Middle frontal gyrus (tissue), 1 donor: ENCODE measurements around the gene DUSP15.
"Not testable (repeated sequence)": the region's sequence is repeated elsewhere in the genome, so short reads cannot be mapped to it uniquely, and the experiment has no call there.

Experiments used
- DNase-seq: peaks from one replicate; pipeline ENCODE4 v3.0.0-alpha.2; 2015; ENCODE audit warnings: low spot score; ENCODE audit errors: extremely low spot score

Gene DUSP15

DNA sequence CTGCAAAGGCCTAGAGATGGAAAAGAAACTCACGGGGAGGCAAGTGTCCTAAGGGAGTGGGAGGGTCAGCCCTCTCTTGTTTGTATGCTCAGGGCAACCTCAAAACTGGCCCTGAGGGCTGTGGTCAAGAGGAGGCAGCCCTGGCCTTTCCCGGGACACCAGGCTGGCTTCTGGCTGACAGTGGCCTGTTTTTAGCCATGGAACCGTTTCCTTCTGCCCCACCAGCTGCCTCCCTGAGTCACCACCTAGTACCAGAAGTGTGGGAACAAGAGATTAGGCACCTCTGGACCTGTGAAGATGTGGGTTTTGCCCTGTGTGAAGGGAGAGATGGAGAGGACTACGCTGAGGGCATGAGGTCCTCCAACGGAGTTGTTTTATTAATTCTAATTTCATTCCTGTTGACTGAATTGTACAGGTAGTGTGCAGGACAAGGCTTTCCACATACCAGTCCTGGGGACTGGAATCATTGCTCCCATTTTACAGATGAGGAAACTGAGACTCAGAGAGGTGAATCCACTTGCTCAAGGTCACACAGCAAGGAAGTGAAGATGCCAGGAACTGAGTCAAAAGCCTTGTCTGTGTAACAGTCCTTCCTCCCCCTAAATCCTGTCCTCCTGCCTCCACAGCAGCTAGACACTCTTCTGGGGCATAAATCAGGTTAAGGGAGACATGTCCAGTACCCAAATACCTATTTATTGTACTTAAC, 30.4 kb downstream of the DUSP15 start:
- no peak for DNase-seq

GRCh38 chr20:31838646-31839292, 31.6 kb downstream of the DUSP15 start:
- DNase-seq, result no peak

- no peak for DNase-seq
Observed at GRCh38 chr20:31837896-31838397, 32.4 kb downstream of the DUSP15 start.

- DNase-seq, result no peak
Observed at GRCh38 chr20:31836853-31837608, 33.3 kb downstream of the DUSP15 start.

DNA sequence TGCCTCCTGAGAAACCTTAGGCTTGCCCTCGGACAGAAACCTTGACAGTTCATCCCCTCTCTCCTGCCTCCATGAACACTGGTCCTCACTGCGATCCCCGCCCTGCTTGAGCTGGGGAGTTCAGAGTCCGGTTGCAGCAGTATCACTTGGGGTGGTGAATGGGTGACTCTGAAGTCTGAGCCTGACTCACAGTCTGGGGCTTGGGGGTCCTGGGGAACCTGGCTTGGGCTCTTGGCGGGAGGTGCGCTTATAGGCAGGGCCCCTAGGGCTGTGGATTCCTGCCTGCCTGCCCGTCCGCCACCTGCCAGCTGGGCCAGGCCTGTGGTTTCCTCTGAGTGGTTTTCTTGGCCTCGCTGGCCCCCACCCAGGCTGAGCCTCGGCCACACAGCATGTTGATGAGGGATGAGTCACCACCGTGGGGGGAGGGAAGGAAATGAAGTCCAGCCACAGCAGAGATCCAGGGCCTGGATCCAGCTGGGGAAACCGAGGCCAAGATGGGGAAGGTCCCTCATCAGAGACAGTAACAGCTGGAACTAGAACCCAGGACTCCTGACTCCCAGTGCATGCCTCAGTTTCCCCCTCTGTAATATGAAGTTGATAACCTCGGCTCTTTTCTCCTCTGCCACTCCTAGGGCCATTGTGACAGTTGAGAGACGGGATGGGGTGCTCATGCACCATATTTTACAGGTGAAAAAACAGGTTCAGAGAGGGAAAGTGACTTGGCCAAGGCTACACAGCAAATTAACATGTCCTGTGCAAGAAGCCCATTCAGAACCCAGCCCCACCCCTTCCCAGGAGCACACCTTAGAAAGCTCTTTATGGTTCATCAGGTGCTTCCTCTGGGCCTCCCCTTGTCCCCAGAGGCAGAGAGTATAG, 34.1 kb downstream of the DUSP15 start:
- DNase-seq, result no peak

- DNase-seq, result no peak
Observed at GRCh38 chr20:31835554-31835953, 34.8 kb downstream of the DUSP15 start.

GRCh38 chr20:31833931-31834521, 36.3 kb downstream of the DUSP15 start:
- DNase-seq, result no peak

GRCh38 chr20:31833130-31833930, 37.0 kb downstream of the DUSP15 start:
- DNase-seq, result no peak

DNA sequence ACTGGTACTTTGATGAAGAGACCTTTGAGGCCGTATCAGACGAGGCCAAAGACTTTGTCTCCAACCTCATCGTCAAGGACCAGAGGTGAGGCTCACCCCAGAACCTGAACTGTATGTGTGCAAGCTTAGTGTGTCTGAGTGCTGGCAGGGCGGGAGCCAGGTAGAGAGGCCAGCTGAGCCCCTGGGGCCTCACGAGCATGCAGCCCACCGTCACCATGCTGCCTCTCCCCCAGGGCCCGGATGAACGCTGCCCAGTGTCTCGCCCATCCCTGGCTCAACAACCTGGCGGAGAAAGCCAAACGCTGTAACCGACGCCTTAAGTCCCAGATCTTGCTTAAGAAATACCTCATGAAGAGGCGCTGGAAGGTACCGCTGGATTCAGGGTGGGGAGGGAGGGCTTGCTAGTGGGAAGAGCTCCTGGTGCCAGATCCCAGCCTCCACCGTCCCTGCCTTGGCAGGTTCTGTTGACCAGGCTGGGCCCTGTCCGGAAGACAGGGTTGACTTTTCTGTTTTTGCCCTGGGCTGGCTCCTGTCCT, 38.5 kb downstream of the DUSP15 start:
- DNase-seq, result no peak

- no peak for DNase-seq
Observed at GRCh38 chr20:31831211-31831610, 39.1 kb downstream of the DUSP15 start.

DNA sequence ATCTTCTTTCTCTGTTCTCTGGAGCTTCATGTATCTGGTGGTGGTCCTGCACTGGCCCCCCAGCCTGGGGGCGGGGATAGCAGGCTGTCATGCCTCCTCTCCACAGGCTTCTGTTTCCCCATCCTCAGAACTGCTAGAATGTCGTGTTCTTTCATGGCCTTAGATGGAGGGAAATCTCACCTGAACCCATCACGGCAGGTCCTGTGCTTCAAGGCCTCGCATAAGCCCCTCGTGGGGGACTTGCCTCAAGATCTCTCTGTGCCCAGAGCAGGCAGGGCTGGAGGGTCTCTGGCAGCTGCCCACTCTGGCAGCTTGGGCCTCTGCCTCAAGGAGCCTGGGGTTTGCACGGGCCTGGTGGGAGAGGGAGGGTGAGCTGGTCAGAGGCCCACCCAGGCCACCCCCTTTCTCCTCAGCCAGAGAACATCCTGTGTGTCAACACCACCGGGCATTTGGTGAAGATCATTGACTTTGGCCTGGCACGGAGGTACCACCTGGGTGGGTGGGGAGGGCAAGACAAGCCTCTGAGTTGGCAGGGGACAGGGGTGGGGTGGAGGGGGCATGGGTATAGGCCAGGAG, 39.8 kb downstream of the DUSP15 start:
- DNase-seq, result no peak

DNA sequence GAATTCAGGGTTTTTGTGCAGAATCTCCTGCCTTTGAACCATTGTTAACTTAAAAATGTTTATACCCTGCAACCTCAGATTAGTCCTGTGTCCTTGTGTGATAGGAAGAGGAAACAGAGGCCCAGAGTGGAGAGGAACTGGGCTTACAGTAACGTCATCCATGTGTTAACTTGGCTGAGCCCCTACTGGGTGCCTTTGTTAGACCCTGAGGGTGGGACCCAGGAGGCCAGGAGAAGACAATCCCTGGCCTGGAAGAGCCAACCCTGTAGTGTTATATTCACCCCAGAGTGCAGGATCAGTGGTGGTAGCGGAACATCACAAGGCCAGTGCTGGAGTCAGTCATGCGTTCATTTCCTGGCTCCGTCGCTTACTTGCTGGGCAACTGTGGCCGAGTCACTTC, 40.6 kb downstream of the DUSP15 start:
- DNase-seq, result no peak

DNA sequence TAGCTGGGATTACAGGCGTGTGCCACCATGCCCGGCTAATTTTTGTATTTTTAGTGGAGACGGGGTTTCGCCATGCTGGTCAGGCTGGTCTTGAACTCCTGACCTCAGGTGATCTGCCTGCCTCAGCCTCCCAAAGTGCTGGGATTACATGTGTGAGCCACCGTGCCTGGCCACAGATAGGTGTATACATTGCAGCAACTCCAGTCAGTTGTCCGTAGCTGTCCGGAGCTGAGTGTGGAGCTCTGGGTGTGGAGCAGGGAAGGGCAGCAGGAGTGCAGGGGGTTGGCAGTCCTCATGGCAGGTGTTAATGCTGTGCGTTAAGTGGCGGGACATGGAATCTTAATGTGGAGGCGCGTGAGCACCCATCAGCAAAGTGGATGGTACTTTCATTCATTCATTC, 42.3 kb downstream of the DUSP15 start:
- not testable (repeated sequence) for DNase-seq

GRCh38 chr20:31827059-31827458, 43.3 kb downstream of the DUSP15 start:
- no peak for DNase-seq

DNA sequence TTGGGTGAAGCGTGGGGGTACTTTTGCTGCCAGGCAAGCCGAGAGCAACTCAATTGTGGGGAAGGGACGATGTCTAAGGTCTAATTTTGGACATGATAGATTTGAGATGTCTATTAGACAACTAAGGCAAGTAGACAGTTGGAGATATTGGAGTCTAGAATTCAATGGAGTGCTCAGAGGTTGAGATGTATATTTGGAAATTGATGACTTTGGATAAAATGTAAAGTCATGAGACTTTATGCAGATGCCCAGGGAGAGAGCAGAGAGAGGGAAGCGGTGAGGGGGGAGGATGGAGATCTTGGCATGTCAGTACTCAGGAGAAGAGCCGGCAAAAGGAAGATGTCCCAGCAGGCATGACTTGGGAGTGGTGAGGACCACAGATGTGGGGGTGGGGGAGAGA, 44.3 kb downstream of the DUSP15 start:
- no peak for DNase-seq

DNA sequence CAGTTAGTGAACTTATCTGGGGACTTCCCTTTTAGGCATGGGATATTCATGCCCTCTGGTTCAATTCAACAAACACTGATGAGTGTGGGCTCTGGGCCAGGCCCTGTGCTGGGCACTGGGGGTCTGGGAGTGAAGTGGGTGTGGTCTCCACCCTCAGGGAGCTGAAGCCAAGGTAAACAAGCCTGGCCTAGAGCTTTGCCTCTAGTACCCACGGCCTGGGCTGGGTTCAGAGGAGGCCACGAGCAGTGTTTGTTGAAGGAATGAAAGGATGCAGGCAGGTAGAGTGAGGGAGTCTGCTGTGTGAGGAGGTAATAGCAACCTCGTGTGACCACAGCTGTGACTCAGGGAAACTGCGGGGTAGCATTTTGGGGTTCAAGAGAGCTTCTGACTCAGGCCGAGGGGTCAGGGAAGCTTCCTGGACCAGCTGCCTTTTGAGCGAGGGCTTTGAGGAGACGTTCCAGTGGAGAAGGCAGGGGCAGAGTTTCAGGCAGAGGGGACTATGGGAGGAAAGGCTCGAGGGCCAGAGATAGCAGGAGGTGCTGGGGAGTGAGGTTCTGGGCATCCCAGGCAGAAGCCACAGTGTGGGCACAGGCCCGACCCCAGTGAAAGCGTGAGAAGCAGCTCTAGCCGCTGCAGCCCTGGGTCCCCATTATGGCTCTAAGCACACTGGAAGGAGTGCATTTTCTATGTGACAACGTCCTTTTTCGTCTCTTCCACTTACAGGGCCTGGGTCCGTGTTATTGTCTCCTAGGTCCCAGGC, 45.6 kb downstream of the DUSP15 start:
- no peak for DNase-seq

DNA sequence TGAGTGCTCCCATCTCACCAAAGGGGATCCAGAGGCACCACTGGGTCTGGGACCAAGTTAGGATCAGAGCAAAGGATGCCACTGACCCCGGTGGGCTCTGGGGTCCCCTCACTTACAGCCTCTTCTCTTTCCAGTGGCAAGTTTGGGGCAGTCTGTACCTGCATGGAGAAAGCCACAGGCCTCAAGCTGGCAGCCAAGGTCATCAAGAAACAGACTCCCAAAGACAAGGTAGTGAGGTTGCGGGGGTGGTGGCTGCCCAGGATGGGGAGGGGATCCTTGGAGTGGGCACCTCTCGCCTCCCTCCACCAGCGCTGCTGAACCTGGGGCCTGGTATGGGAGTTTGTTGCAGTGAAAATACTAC, 46.2 kb downstream of the DUSP15 start:
- no peak for DNase-seq

DNA sequence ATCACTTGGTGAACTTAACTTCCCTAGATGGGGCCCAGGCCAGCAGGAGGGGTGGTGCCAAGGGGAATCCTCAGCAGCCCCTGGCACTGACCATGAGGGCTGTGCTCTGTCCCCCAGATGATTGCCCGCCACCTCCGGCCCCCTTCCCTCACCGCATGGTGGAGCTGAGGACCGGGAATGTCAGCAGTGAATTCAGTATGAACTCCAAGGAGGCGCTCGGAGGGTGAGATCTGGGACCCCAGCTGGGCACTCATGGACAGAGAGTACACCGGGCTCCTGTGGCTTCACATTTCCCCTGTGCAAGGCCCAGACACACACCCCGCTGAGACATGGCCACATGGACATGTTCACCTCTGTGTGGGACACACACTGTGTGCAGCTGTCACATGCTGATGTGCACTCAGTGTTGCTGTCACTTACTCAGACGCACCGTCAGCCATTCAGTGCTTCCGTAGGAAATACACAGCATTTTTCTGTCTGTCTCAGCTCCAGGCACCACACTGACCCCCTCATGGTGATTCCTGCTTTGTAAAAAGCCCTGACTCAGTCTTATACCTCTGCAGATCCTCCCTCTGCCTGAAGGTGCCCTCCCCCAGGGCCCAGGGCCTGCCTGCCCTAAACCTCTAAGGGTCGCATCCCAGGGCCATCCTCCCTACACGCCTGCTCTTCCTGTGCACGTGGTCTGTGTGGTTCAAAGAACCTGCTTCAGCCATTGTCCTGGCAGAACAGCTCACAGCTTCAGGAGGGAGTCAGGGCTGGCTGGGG, 46.8 kb downstream of the DUSP15 start:
- no peak for DNase-seq
